ENCODE measurements around the gene KCNQ1. TPM values are rescaled to one million over a fixed set of nuclear protein-coding genes. Genes with fewer than 3 reads are reported as not detected.

The KCNQ1 gene
- total RNA-seq, 1 donor from 2014 or later: 8.5 TPM

DNA sequence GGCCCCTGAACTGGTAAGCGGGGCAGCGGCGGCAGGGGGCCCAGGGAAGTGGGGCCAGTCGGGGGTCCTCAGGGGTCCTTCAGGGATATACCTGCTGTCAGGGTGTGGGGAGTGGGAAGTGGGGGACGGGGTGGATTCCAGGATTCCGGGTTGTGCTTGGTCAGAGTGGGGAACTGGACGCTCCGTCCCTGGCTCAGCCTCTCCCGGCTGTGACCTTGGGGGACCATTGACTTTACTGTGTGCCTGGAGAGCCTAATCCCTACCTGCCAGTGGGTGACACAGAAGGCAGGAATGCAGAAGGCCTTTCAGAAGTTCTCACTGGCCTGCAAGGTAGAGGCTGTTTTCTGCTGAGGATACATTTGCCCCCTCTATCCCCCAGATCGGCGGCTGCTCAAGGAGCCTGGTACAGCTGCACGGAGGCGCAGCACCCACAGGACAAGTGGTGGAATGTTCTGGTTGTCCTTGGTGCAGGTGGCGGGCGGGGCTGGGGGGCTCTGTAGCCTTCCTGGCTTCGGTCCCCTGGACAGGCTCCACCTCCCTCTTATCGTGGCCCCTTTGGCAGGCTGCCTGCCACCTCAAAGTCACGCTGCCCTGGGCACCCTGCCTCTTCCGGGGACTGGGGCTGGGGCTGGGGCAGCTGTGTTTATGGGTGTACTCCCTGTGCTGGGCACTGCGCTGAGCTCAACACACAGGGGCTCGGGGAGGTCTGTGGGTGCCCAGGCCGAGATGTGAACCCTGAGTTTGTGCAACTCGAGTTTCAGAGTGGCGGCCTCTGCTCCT, 18.4 kb downstream of the KCNQ1 start:
- peak in 1 of 2 experiments; percentile 28 for DNase-seq (ENCODE audit: low spot score in 2 of 2, unreplicated experiment in 2 of 2)
- no peaks in the 10 kb centered on the region for H3K36me3 Mint-ChIP-seq
- H3K27ac Mint-ChIP-seq: no peak overlapping the region
- TF ChIP-seq, protein P1, sequence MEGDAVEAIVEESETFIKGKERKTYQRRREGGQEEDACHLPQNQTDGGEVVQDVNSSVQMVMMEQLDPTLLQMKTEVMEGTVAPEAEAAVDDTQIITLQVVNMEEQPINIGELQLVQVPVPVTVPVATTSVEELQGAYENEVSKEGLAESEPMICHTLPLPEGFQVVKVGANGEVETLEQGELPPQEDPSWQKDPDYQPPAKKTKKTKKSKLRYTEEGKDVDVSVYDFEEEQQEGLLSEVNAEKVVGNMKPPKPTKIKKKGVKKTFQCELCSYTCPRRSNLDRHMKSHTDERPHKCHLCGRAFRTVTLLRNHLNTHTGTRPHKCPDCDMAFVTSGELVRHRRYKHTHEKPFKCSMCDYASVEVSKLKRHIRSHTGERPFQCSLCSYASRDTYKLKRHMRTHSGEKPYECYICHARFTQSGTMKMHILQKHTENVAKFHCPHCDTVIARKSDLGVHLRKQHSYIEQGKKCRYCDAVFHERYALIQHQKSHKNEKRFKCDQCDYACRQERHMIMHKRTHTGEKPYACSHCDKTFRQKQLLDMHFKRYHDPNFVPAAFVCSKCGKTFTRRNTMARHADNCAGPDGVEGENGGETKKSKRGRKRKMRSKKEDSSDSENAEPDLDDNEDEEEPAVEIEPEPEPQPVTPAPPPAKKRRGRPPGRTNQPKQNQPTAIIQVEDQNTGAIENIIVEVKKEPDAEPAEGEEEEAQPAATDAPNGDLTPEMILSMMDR (IDR thresholded peaks at IDR 0.05; ENCODE audit: unreplicated experiment): no peak
- peaks cover 25% of the 10 kb centered on the region for H3K27me3 Mint-ChIP-seq (ENCODE audit: low read depth)
- no peak overlapping the region for H3K4me3 Mint-ChIP-seq
- H3K4me1 Mint-ChIP-seq: peaks cover 9% of the 10 kb centered on the region
- no peaks in the 10 kb centered on the region for H3K9me3 Mint-ChIP-seq

DNA sequence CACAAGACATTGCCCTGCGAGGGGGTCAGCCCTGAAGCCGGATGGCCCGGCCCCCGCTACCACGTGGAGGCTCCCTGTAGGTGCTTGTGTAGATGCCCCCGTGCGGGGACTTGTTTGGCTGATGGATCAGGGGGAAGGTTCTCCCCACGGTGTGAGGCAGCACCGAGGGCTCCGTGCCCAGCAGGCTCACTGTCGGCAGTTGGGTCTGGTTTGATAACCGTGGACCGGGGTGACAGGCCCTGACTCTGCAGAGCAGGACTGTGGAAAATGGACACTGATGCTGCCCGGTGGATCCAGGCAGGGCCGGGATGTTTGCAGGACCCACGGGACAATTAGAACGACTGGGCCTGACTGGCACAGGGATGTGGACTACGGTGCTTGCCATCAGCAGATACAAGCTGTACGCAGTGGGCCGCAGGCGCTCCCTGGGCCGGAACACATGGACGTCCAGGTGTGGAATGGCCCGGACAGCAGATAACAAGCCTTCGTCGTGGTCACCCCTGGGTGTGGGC, 19.0 kb downstream of the KCNQ1 start:
- TF ChIP-seq, protein P1 (IDR thresholded peaks at IDR 0.05; ENCODE audit: unreplicated experiment): no peak
- peak in 1 of 2 experiments; percentile 34 for DNase-seq (ENCODE audit: low spot score in 2 of 2, unreplicated experiment in 2 of 2)

DNA sequence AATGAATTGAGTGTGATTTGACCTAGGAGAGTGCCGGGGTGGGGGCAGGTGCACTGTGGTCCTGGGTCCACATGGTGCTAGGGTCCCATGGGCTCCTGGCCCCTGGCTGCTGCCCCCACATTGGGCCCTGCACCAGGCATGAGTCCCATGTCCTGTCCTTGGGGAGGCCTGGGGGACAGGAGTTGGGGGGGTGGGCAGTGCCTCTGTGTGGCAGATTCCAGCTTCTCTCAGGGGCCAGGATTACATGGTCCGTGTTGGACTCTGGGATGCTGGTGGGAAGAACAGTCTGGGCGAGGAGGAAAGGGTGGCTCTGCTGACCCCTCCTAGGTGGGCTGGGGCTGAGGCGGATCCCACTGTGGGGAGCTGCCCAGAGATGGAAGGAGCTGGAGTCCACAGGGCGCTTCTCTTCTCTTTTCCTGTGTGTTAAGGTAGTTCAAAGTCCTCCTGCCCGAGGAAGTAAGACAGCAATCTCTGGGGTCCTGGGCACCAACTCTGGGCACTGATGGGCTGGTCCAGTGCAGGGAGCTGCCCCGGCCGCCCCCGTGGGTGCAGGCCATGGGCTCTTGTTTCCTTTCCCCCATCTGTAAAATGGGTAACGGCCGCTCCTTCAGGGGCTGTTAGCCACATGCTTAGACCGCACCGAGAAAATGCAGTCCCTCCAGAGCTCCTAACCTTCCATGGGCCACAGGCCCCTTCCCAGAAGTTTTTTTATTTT, 19.8 kb downstream of the KCNQ1 start:
- TF ChIP-seq, protein P1 (IDR thresholded peaks at IDR 0.05; ENCODE audit: unreplicated experiment): no peak
- Mint-ChIP-seq H3K4me3 (no peak overlapping the region), H3K4me1 (peaks cover 9% of the 10 kb centered on the region), H3K9me3 (no peaks in the 10 kb centered on the region), H3K36me3 (no peaks in the 10 kb centered on the region), H3K27ac (no peak overlapping the region), H3K27me3 (ENCODE audit: low read depth) (peaks cover 28% of the 10 kb centered on the region)
- DNase-seq (ENCODE audit: low spot score in 2 of 2, unreplicated experiment in 2 of 2): peak in 1 of 2 experiments; percentile 9

More for the DNA sequence above, 19.0 kb downstream of the KCNQ1 start:
- H3K4me1 Mint-ChIP-seq: peaks cover 9% of the 10 kb centered on the region
- H3K27me3 Mint-ChIP-seq (ENCODE audit: low read depth): peaks cover 25% of the 10 kb centered on the region
- no peaks in the 10 kb centered on the region for H3K9me3 Mint-ChIP-seq
- no peak overlapping the region for H3K27ac Mint-ChIP-seq
- H3K36me3 Mint-ChIP-seq: no peaks in the 10 kb centered on the region
- no peak overlapping the region for H3K4me3 Mint-ChIP-seq

DNA sequence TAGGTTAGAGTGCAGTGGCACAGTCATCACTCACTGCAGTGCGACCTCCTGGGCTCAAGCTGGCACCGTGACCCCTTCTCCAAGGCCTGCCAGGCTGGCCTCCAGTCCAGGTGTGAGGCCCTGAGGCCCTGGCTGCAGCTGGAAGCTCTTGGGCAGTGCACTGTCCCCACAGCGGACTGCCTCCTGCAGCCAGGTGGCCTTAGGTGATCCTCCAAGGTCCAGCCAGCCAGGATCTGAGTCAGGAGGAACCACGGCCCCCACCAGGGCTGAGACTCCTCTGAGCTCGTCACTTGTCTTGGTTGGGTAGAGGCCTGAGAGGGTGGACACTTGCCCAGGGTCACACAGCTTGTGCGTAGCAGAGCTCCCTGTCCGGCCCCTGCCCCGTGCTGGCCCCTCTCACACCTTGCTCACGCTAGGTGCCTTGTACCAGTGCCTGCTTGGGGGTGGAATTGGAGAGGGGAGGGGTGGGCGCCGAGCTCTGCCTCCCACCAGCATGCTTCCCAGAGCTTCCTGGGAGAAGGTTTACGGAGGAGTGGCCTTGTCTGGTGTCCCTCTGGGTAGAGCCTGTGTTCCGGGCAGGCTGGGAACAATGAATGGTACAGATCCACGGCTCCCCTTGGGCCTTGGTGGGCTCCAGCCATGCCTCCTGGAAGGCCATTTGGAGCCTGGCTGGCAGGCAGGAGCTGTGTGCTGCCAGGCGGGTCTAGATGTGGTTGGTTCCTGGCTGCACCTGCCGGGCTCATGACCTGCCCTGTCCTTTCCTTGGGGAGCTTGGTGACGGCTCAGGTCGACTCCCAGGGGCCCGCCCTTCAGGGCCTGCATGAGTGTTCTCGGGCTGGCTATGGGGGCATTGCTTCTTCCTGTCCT, 20.6 kb downstream of the KCNQ1 start:
- Mint-ChIP-seq H3K27me3 (ENCODE audit: low read depth) (peaks cover 33% of the 10 kb centered on the region), H3K4me1 (peaks cover 9% of the 10 kb centered on the region), H3K9me3 (no peaks in the 10 kb centered on the region), H3K27ac (no peak overlapping the region), H3K36me3 (no peaks in the 10 kb centered on the region), H3K4me3 (no peak overlapping the region)
- TF ChIP-seq, protein P1 (IDR thresholded peaks at IDR 0.05; ENCODE audit: unreplicated experiment): no peak
- no peak for DNase-seq (ENCODE audit: low spot score in 2 of 2, unreplicated experiment in 2 of 2)

DNA sequence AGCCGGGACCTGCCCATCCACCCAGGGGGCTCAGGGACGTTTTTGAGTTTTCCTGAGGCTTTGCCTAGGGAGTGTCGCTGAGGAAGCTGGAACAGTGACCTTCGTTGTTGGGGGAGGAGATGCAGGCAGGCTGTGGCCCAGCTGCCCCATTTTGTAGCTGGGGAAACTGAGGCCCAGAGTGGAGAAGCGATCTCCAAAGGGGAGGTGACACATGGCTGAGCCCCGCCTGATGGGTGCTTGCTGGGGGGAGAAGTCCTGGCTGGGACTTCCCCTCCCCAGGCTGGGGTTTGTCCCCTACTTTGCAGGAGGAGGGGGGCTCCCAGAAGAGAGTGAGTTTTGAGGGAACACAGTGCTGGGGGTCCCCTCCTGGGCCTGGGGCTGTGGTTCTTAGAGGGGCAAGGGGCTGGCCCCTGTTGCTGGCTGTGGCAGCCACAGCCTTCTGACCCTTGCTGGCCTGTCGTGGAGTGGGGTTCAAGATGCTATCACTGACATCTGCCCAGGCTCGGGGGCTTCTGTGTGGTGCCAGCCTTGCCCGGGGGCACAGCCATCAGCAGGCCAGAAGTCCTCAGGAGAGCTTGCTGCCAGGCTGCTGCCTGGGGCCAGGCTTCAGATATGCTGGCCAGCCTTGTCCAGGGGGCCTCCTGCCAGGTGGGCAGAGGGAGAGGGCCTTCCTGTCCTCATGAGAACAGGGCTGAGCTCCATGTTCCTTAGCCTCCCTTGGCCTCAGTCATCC, 21.4 kb downstream of the KCNQ1 start:
- Mint-ChIP-seq H3K9me3 (no peaks in the 10 kb centered on the region), H3K4me3 (no peak overlapping the region), H3K4me1 (peaks cover 3% of the 10 kb centered on the region), H3K36me3 (no peaks in the 10 kb centered on the region), H3K27me3 (ENCODE audit: low read depth) (peaks cover 36% of the 10 kb centered on the region), H3K27ac (no peak overlapping the region)
- TF ChIP-seq, protein P1 (IDR thresholded peaks at IDR 0.05; ENCODE audit: unreplicated experiment): no peak
- no peak for DNase-seq (ENCODE audit: low spot score in 2 of 2, unreplicated experiment in 2 of 2)
